Measurements from ENCODE around the gene ELOVL1. TPM values are rescaled to one million over a fixed set of nuclear protein-coding genes. Genes with fewer than 3 reads are reported as not detected.
"Not testable (repeated sequence)": the region's sequence is repeated elsewhere in the genome, so short reads cannot be mapped to it uniquely, and the experiment has no call there.

The ELOVL1 gene
- total RNA-seq, result 100 to 1,000 TPM in 2 of 9 donors, 10 to 100 TPM in 7; 24.9 to 111 (median 70.2) TPM
- 100 to 1,000 TPM in 1 of 3 donors, 10 to 100 TPM in 2; 33.6 to 242 (median 64.2) TPM for polyA plus RNA-seq
- long read RNA-seq, donor 1, transcript ELOVL1-201 (8 exons, 1,477 nt), result major isoform, 56 of 81 reads
- long read RNA-seq, donor 1, partial matches to known transcripts, result 13 of 81 reads
- long read RNA-seq, donor 1, other reads (novel, unspliced or antisense), result 8 of 81 reads
- long read RNA-seq, donor 2, transcript ELOVL1-201 (8 exons, 1,477 nt), result major isoform, 36 of 50 reads
- long read RNA-seq, donor 2, partial matches to known transcripts, result 14 of 50 reads
- long read RNA-seq, donor 2, other reads (novel, unspliced or antisense), result 0 of 50 reads
- long read RNA-seq, donor 3, transcript ELOVL1-201 (8 exons, 1,477 nt), result major isoform, 32 of 58 reads
- long read RNA-seq, donor 3, partial matches to known transcripts, result 13 of 58 reads
- long read RNA-seq, donor 3, other reads (novel, unspliced or antisense), result 11 of 58 reads
- long read RNA-seq, donor 4, transcript ELOVL1-201 (8 exons, 1,477 nt), result major isoform, 22 of 24 reads
- long read RNA-seq, donor 4, partial matches to known transcripts, result 1 of 24 reads
- long read RNA-seq, donor 4, other reads (novel, unspliced or antisense), result 0 of 24 reads
- long read RNA-seq, donor 5, transcript ELOVL1-201 (8 exons, 1,477 nt), result major isoform, 81 of 97 reads
- long read RNA-seq, donor 5, partial matches to known transcripts, result 2 of 97 reads
- long read RNA-seq, donor 5, other reads (novel, unspliced or antisense), result 12 of 97 reads
- long read RNA-seq, donor 6, transcript ELOVL1-201 (8 exons, 1,477 nt), result major isoform, 11 of 17 reads
- long read RNA-seq, donor 6, partial matches to known transcripts, result 0 of 17 reads
- long read RNA-seq, donor 6, other reads (novel, unspliced or antisense), result 4 of 17 reads
- long read RNA-seq, donor 7, transcript ELOVL1-201 (8 exons, 1,477 nt), result major isoform, 25 of 31 reads
- long read RNA-seq, donor 7, partial matches to known transcripts, result 5 of 31 reads
- long read RNA-seq, donor 7, other reads (novel, unspliced or antisense), result 0 of 31 reads
- long read RNA-seq, donor 8, transcript ELOVL1-201 (8 exons, 1,477 nt), result major isoform, 64 of 66 reads
- long read RNA-seq, donor 8, partial matches to known transcripts, result 0 of 66 reads
- long read RNA-seq, donor 8, other reads (novel, unspliced or antisense), result 0 of 66 reads
- long read RNA-seq, donor 9, transcript ELOVL1-201 (8 exons, 1,477 nt), result major isoform, 30 of 36 reads
- long read RNA-seq, donor 9, partial matches to known transcripts, result 0 of 36 reads
- long read RNA-seq, donor 9, other reads (novel, unspliced or antisense), result 6 of 36 reads
- long read RNA-seq, donor 10, transcript ELOVL1-201 (8 exons, 1,477 nt), result major isoform, 22 of 27 reads
- long read RNA-seq, donor 10, partial matches to known transcripts, result 5 of 27 reads
- long read RNA-seq, donor 10, other reads (novel, unspliced or antisense), result 0 of 27 reads

DNA sequence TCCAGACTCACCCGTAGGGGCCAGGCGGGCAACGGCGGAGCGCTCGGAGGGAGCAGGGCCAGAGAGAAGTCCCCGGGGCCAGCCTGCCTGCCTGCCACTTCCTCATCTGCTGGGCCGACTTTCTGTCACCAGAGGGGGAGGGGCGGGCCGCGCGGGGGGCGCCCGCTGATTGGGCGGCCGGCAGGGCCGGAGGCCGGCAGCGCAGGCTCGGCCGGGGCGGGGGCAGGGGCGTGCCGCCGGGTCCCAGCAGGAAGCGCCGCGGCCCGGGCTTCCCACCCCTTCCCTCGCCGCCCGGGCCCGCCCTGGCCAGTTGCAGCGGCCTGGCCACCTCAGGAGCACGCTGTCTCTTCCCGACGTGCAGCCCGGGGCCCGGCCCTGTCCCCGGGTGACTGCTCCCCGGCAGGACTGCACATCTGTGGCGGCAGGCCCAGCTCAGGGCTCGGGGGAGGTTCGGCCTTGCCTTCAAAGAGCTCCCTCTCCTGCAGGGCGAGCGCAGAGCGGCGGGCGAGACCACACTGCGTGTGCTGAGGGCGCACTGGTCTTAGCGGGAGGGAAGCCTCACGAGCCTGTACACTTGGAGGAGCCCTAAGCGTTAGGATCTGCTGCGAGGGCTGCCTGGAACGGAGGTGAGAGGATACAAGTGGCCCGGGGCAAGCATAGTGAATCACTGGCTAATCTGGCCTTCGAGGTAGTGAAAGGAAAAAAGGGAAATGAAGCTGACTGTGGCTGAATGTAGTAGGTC lies at the start of gene ELOVL1:
Gene ELOVL1 (minus strand): TSS at position 108 of the 742 bp plus-strand sequence. CDS start 2,402 bp downstream, outside the sequence.
- peaks cover 15 to 27% of the 10 kb centered on the region in 2 donors for H3K4me1 ChIP-seq (replicated peaks in 1 of 2)
- H3K27ac ChIP-seq, result peak within 1 kb of the TSS; percentile 48 to 93 (median 90)
- DNase-seq, result peak; percentile 91 to 94 (median 93)
- intact Hi-C loops (cut with DNase I), result no loop called here
- H3K9me3 ChIP-seq (replicated peaks in 1 of 3), result no peaks in the 10 kb centered on the region
- H3K27me3 ChIP-seq, result no peaks in the 10 kb centered on the region
- H3K36me3 ChIP-seq (replicated peaks in 1 of 2), result peaks cover 0 to 24% of the 10 kb centered on the region in 2 donors
- TF ChIP-seq POLR2A (IDR thresholded peaks at IDR 0.05), result peak; percentile 61 to 89
- TF ChIP-seq, protein P1, sequence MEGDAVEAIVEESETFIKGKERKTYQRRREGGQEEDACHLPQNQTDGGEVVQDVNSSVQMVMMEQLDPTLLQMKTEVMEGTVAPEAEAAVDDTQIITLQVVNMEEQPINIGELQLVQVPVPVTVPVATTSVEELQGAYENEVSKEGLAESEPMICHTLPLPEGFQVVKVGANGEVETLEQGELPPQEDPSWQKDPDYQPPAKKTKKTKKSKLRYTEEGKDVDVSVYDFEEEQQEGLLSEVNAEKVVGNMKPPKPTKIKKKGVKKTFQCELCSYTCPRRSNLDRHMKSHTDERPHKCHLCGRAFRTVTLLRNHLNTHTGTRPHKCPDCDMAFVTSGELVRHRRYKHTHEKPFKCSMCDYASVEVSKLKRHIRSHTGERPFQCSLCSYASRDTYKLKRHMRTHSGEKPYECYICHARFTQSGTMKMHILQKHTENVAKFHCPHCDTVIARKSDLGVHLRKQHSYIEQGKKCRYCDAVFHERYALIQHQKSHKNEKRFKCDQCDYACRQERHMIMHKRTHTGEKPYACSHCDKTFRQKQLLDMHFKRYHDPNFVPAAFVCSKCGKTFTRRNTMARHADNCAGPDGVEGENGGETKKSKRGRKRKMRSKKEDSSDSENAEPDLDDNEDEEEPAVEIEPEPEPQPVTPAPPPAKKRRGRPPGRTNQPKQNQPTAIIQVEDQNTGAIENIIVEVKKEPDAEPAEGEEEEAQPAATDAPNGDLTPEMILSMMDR (IDR thresholded peaks at IDR 0.05), result peak in 3 of 6 experiments; percentile 2 to 9 (median 7)
- H3K4me3 ChIP-seq, result peak within 1 kb of the TSS; percentile 45 to 94 (median 54)
- 0 to 3% (median 0%) methylated on average over 7 to 58 of the region's 58 CpGs for WGBS, 4 donors

DNA sequence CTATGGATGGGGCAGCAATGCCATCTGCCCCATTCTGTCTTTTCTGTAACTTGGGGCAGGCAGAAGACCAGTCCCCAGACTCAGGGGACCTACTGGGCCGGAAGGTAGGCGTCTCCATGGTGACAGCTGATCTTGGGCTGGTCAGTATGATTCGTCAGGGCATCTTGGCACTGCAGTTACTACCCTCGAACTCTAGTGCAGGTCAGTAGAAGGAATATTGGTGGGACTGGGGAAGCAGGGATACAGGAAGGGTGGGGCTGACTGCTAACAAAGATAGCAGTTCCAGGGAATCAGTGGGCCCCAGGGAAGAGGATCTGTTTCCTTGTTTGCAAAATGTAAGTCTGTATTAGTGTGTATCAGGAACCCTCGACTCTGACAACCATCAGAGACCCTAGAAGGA lies 48.1 kb upstream of the ELOVL1 start:
- 66 to 78% (median 71%) methylated on average over 4 to 5 of the region's 5 CpGs for WGBS, 4 donors
- peaks cover 0 to 48% of the 10 kb centered on the region in 2 donors for H3K36me3 ChIP-seq (replicated peaks in 1 of 2)
- TF ChIP-seq, protein P1 (IDR thresholded peaks at IDR 0.05), result no peak
- no peak for TF ChIP-seq POLR2A (IDR thresholded peaks at IDR 0.05)
- H3K4me1 ChIP-seq (replicated peaks in 1 of 2), result no peaks in the 10 kb centered on the region
- no peaks in the 10 kb centered on the region for H3K27me3 ChIP-seq
- no peak overlapping the region for H3K27ac ChIP-seq
- no peaks in the 10 kb centered on the region for H3K9me3 ChIP-seq (replicated peaks in 1 of 3)
- intact Hi-C loops (cut with DNase I), result loop anchor here (5.0 kb wide), 1 partner anchor 189 kb away; no protein-coding TSS in a partner anchor
- no peak for DNase-seq
- no peak overlapping the region for H3K4me3 ChIP-seq

DNA sequence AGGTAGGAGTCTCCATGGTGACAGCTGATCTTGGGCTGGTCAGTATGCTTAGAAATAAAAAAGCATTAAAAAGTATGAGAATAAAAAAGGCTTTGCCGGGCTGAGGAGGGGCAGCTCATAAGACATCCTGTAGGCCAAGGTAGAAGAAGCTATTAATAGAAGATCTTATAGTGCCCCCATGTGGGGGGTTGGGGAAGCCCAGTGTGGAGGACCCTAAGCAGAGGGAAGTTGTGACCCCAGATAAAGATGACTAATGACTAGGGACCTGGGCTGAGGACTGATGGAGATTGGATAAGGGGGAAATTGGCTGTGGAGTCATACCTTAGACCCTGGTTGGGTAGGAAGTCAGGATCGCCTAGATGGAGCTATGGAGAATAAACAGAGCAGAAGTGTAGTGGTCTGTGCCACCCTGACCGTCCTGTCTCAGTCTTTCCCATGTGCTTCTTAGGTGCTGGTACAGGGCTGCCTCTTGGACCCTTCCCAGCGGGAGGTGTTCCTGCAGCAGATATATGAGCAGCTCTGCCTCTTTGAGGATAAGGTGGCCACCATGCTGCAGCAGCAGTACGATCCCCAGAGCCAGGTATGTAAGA lies 46.9 kb upstream of the ELOVL1 start:
- WGBS, 4 donors, result 69 to 87% (median 80%) methylated on average over 5 of the region's 5 CpGs
- peak; percentile 49 to 78 (median 58) for DNase-seq
- no peaks in the 10 kb centered on the region for H3K4me1 ChIP-seq (replicated peaks in 1 of 2)
- H3K4me3 ChIP-seq, result no peak overlapping the region
- H3K36me3 ChIP-seq (replicated peaks in 1 of 2), result peaks cover 0 to 36% of the 10 kb centered on the region in 2 donors
- H3K9me3 ChIP-seq (replicated peaks in 1 of 3), result no peaks in the 10 kb centered on the region
- TF ChIP-seq, protein P1 (IDR thresholded peaks at IDR 0.05), result peak; percentile 25 to 67 (median 64)
- no peak for TF ChIP-seq POLR2A (IDR thresholded peaks at IDR 0.05)
- no peaks in the 10 kb centered on the region for H3K27me3 ChIP-seq
- no peak overlapping the region for H3K27ac ChIP-seq
- intact Hi-C loops (cut with DNase I), result loop anchor here (5.0 kb wide), 2 partner anchors 177 to 187 kb away; no protein-coding TSS in a partner anchor

DNA sequence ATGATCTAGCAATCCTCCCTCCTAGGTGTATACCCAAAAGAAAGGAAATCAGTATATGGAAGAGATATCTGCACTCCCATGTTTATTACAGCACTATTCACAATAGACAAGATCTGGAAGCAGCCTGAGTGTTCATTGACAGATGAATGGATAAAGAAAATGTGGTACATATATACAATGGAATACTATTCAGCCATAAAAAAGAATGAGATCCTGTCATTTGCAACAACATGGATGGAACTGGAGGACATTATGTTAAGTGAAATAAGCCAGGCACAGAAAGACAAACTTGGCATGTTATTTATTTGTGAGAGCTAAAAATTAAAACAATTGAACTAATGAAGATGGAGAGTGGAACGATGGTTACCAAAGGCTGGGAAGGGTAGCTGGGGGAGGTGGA lies 45.6 kb upstream of the ELOVL1 start:
- not testable (repeated sequence) for H3K4me1 ChIP-seq (replicated peaks in 1 of 2); H3K4me3 ChIP-seq; DNase-seq; H3K27ac ChIP-seq; H3K27me3 ChIP-seq; H3K9me3 ChIP-seq (replicated peaks in 1 of 3)
- intact Hi-C loops (cut with DNase I), result loop anchor here in 1 of 2 donors (5.0 kb wide), 1 partner anchor 176 kb away; no protein-coding TSS in a partner anchor
- peaks cover 0 to 30% of the 10 kb centered on the region in 2 donors for H3K36me3 ChIP-seq (replicated peaks in 1 of 2)
- 90 to 100% (median 97%) methylated on average over 1 of the region's 1 CpG for WGBS, 4 donors
